Stimulated activated naive CD4-positive, alpha-beta T cell (primary cell): ENCODE measurements around the gene NT5DC3.

Source experiments
- DNase-seq, 6 experiments: peaks; one replicate each; lab custom pipeline; 2025; lab: John Stamatoyannopoulos, UW

NT5DC3 gene

GRCh38 chr12:103809154-103809553, 31.9 kb downstream of the NT5DC3 start:
- no peak for DNase-seq

GRCh38 chr12:103808239-103808880, 32.7 kb downstream of the NT5DC3 start:
- DNase-seq, result no peak

GRCh38 chr12:103807561-103808238, 33.3 kb downstream of the NT5DC3 start:
- no peak for DNase-seq

GRCh38 chr12:103806803-103807202, 34.2 kb downstream of the NT5DC3 start:
- no peak for DNase-seq

GRCh38 chr12:103805655-103806360, 35.2 kb downstream of the NT5DC3 start:
- DNase-seq, result no peak

- DNase-seq, result no peak
Measured at GRCh38 chr12:103803847-103804246, 37.2 kb downstream of the NT5DC3 start.

- DNase-seq, result no peak
Measured at GRCh38 chr12:103802586-103802886, 38.5 kb downstream of the NT5DC3 start.

- DNase-seq, result no peak
Measured at GRCh38 chr12:103801709-103802585, 39.1 kb downstream of the NT5DC3 start.

GRCh38 chr12:103799857-103800771, 40.9 kb downstream of the NT5DC3 start:
- no peak for DNase-seq

- DNase-seq, result no peak
Measured at GRCh38 chr12:103799504-103799856, 41.6 kb downstream of the NT5DC3 start.

GRCh38 chr12:103798586-103798985, 42.4 kb downstream of the NT5DC3 start:
- DNase-seq, result no peak

- DNase-seq, result no peak
Measured at GRCh38 chr12:103794309-103795213, 46.5 kb downstream of the NT5DC3 start.

- DNase-seq, result no peak
Measured at GRCh38 chr12:103793512-103794045, 47.5 kb downstream of the NT5DC3 start.

- no peak for DNase-seq
Measured at GRCh38 chr12:103793046-103793445, 48.0 kb downstream of the NT5DC3 start.

GRCh38 chr12:103791350-103791920, 49.6 kb downstream of the NT5DC3 start:
- DNase-seq, result no peak

GRCh38 chr12:103786201-103786600, 54.8 kb downstream of the NT5DC3 start:
- no peak for DNase-seq

- no peak for DNase-seq
Measured at GRCh38 chr12:103785243-103786031, 55.6 kb downstream of the NT5DC3 start.

GRCh38 chr12:103783744-103784664, 57.0 kb downstream of the NT5DC3 start:
- no peak for DNase-seq
